Kidney (tissue), 14 donors: ENCODE measurements around the gene PAK1IP1. TPM values are rescaled to one million over a fixed set of nuclear protein-coding genes. Genes with fewer than 3 reads are reported as not detected.
A peak's percentile ranks its signal among the peaks of the same experiment; 100 is the strongest.
"Not testable (repeated sequence)": the region's sequence is repeated elsewhere in the genome, so short reads cannot be mapped to it uniquely, and the experiment has no call there.

Experiments
- DNase-seq, 5 donors: peaks; one replicate each; pipeline ENCODE4 v3.0.0-alpha.2; 2013 to 2020
- FAIRE-seq: peaks from 2 replicates; lab custom pipeline; 2012; peaks lifted over from hg19 to GRCh38; lab: Jason Lieb, UNC
- H3K27ac ChIP-seq, 2 donors: one replicate each; pipeline ENCODE4 v1.7.0; 2013; ENCODE audit warnings: low read depth in 2 of 2, low read length in 2 of 2, inconsistent platforms in 1 of 2
- H3K27me3 ChIP-seq: one replicate; pipeline ENCODE4 v1.7.1; 2013; ENCODE audit warnings: low read length, inconsistent platforms; ENCODE audit not compliant: control insufficient read depth, insufficient read depth
- H3K36me3 ChIP-seq, 3 donors: one replicate each; pipeline versions ENCODE4 v1.7.0 to v1.7.1; 2013; ENCODE audit warnings: low read length in 3 of 3, control low read depth in 1 of 3, inconsistent platforms in 1 of 3; ENCODE audit not compliant: insufficient read depth in 3 of 3, control insufficient read depth in 2 of 3
- H3K4me1 ChIP-seq, 3 donors: one replicate each; pipeline versions ENCODE4 v1.7.0 to v1.7.1; 2013; ENCODE audit warnings: low read length in 3 of 3, inconsistent platforms in 1 of 3, low read depth in 1 of 3; ENCODE audit not compliant: control insufficient read depth in 2 of 3, insufficient read depth in 2 of 3
- H3K4me3 ChIP-seq, 3 donors: one replicate each; pipeline versions ENCODE4 v1.7.0 to v1.8.1; 2013; ENCODE audit warnings: low read length in 3 of 3, control low read depth in 1 of 3, inconsistent platforms in 1 of 3
- H3K9ac ChIP-seq, 3 donors: one replicate each; pipeline versions ENCODE4 v1.7.0 to v1.7.1; 2013; ENCODE audit warnings: low read length in 3 of 3, control low read depth in 1 of 3, inconsistent platforms in 1 of 3
- H3K9me3 ChIP-seq, 3 donors: one replicate each; pipeline versions ENCODE4 v1.7.0 to v1.7.1; 2013; ENCODE audit warnings: low read length in 3 of 3, control low read depth in 1 of 3, inconsistent platforms in 1 of 3; ENCODE audit not compliant: control insufficient read depth in 2 of 3, insufficient read depth in 1 of 3
- intact Hi-C: fragments of 100-400 bp; cut with DNase I; formaldehyde crosslinking; loops from one replicate; pipeline ENCODE4 v1.11.1; 2022
- polyA plus RNA-seq: library from polyadenylated mRNA; stranded (reverse); fragments of 350-450 nt; fragmentation: Illumina TruSeq; extraction: RNeasy Lipid Tissue Mini Kit (QIAGEN cat#74804); gene quantifications from one replicate; pipeline ENCODE4 v1.2.3, GENCODE V29; 2014; ENCODE audit warnings: low read depth, low replicate concordance; ENCODE audit not compliant: insufficient read depth
- total RNA-seq: library from RNA; stranded (reverse); fragmentation: NEBNext Ultra II Directional; extraction: Animal tissue kit (Norgen Biotek cat#: 25700); gene quantifications from one replicate; pipeline ENCODE4 v1.2.1, GENCODE V29; 2021
- TF ChIP-seq, protein P1 (sequence below): IDR thresholded peaks from 3 replicates; pipeline ENCODE4 v1.5.1; 2012; ENCODE audit warnings: mild to moderate bottlenecking, moderate library complexity, borderline replicate concordance; ENCODE audit not compliant: insufficient read depth; ENCODE audit errors: extremely low read depth
- donor health status: control.
- donor health status: control.
- donor health status: control.
- donor health status: control.
- donor health status: control.
- donor health status: DM: yes; HTN: yes; CAD: no.
- donor health status: Normal renal cell carcinoma (clear cell type).

PAK1IP1 gene
- total and polyA plus RNA-seq, 2 donors from 2014 or later, result 11.2 to 11.6 TPM

DNA sequence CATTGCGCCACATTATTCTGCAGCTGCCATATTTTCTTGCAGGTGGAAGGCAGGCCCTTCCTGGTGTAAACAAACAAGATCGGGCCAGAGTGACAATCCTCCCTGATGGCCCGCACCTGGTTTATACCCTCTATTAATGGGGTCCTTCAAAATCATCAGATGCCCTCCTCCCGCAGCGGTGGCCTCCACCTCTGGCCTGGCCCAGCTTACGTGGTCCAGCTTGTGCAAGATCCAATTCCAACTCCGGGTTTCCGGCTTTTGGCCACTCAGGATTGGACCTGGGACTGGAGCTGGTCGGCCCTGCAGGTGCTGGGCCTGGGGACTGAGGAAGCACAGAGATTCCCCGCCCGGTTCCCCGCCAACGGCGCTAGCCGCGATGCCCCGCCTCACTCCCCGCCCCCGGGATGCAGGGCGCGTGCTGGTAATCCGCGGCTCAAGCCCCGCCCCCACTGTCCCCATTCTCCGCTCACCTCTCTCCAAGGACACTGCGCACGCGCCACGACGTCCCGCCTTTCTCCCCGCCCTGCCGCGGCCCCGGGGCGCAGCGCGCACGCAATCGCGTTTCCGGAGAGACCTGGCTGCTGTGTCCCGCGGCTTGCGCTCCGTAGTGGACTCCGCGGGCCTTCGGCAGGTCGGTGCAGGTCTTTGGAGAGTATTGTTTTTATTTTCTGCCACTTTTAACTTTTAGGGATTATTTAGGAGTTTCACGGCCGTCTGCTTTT is 52.6 kb downstream of the PAK1IP1 start, which contains the start of gene TMEM14B:
TMEM14B (plus strand) TSS at position 555 of the 722 bp plus-strand sequence. CDS start 1,441 bp downstream, outside the sequence.
- no peak for FAIRE-seq
- peaks cover 0 to 20% (median 12%) of the 10 kb centered on the region in 3 donors for H3K4me1 ChIP-seq
- H3K36me3 ChIP-seq, result peaks cover 0 to 4% (median 0%) of the 10 kb centered on the region in 3 donors
- H3K27ac ChIP-seq, result peak within 1 kb of the TSS; percentile 75 to 76
- H3K4me3 ChIP-seq, result peak within 1 kb of the TSS; percentile 72 to 90 (median 90)
- TF ChIP-seq, protein P1, sequence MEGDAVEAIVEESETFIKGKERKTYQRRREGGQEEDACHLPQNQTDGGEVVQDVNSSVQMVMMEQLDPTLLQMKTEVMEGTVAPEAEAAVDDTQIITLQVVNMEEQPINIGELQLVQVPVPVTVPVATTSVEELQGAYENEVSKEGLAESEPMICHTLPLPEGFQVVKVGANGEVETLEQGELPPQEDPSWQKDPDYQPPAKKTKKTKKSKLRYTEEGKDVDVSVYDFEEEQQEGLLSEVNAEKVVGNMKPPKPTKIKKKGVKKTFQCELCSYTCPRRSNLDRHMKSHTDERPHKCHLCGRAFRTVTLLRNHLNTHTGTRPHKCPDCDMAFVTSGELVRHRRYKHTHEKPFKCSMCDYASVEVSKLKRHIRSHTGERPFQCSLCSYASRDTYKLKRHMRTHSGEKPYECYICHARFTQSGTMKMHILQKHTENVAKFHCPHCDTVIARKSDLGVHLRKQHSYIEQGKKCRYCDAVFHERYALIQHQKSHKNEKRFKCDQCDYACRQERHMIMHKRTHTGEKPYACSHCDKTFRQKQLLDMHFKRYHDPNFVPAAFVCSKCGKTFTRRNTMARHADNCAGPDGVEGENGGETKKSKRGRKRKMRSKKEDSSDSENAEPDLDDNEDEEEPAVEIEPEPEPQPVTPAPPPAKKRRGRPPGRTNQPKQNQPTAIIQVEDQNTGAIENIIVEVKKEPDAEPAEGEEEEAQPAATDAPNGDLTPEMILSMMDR, result no peak
- DNase-seq, result peak; percentile 99 to 100 (median 99)
- no peaks in the 10 kb centered on the region for H3K27me3 ChIP-seq
- intact Hi-C loops, result no loop called here
- no peaks in the 10 kb centered on the region for H3K9me3 ChIP-seq
- peak within 1 kb of the TSS; percentile 52 to 89 (median 75) for H3K9ac ChIP-seq

DNA sequence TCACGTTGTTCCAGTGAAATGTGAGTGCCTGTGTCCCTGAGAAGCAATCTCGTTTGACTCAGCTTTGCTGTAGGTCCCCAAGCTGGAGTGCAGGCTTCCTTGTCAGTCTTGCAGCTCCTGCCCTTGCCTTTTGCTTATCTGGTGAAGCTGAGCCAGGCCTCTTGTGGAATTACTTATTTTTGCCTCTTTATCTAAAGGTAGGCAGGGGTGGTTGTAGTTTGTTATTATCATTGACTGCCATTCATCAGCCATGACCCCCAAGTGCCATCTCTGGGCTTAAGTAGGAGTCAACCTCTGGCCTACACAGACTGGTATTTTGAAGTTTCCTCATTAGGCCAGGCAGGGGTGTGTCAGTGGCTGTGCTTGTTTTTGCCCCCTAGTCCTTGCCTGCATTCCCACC is 55.0 kb downstream of the PAK1IP1 start:
- Histone ChIP-seq H3K9ac (no peak overlapping the region), H3K9me3 (no peaks in the 10 kb centered on the region), H3K27ac (no peak overlapping the region), H3K36me3 (peaks cover 0 to 14% (median 11%) of the 10 kb centered on the region in 3 donors), H3K4me1 (peaks cover 0 to 20% (median 12%) of the 10 kb centered on the region in 3 donors), H3K27me3 (no peaks in the 10 kb centered on the region), H3K4me3 (no peak overlapping the region)
- intact Hi-C loops, result no loop called here
- TF ChIP-seq, protein P1, result no peak
- DNase-seq (no peak), FAIRE-seq (no peak)

DNA sequence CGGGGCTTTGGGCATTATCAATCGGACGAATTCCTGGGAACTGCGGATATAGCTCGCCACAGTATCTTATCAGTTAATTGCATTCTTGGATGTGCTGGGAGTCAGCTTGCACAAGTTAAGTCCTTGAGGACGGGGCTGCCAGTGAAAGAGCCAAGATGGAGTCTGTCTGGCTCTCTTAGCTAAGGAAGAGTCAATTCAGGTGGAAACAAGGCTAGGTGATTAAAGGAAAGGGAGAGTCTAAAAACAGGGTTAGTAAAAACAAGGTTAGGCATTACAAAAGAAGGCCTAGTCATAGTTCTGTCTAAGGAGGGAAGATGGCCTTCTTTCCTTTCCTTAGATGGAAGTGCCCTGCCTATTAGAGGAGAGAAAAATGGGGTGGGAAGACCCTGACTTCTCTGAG is 55.8 kb downstream of the PAK1IP1 start:
- H3K27me3 ChIP-seq, H3K27ac ChIP-seq, H3K9ac ChIP-seq, H3K4me3 ChIP-seq, H3K9me3 ChIP-seq, DNase-seq, FAIRE-seq, intact Hi-C loops: not testable (repeated sequence)
- Histone ChIP-seq H3K36me3 (peaks cover 0 to 19% (median 14%) of the 10 kb centered on the region in 3 donors), H3K4me1 (peaks cover 0 to 20% (median 12%) of the 10 kb centered on the region in 3 donors)

DNA sequence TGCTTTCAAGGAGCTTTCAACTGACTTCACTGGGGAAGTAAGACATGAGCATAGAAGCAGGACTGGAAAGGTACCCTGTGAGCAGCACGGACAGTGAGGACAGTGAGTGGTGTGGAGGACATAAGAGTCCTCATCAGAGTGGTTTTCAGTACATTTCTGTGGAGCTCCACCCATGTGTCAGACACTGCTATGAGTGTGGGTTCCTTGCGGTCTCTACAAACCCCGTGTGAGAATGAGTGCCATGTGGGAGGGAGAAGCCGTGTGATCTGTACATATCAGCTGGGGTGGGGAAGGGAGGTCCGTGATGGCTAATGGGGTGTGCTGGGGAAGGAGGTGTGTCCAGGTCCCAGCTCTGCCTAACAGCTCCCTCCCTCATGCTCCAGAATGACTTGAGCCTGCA is 57.0 kb downstream of the PAK1IP1 start:
- H3K27me3 ChIP-seq, H3K9me3 ChIP-seq, intact Hi-C loops, H3K27ac ChIP-seq, H3K9ac ChIP-seq, FAIRE-seq, DNase-seq, H3K4me3 ChIP-seq: not testable (repeated sequence)
- peaks cover 0 to 27% (median 14%) of the 10 kb centered on the region in 3 donors for H3K36me3 ChIP-seq
- peaks cover 0 to 17% (median 8%) of the 10 kb centered on the region in 3 donors for H3K4me1 ChIP-seq
